Mammary epithelial cell (primary cell): Measurements from ENCODE around the gene ARFGEF2.

Source experiments
- CTCF ChIP-seq, 2 donors: IDR thresholded peaks in 1 of 2; conservative IDR thresholded peaks in 1 of 2; 2 replicates each; pipeline ENCODE4 v1.5.1; 2011 to 2012; ENCODE audit warnings: inconsistent platforms in 2 of 2, low read length in 2 of 2, mild to moderate bottlenecking in 2 of 2, control low read depth in 1 of 2, low read depth in 1 of 2; ENCODE audit not compliant: insufficient read depth in 1 of 2; ENCODE audit errors: extremely low read depth in 1 of 2
- EZH2 ChIP-seq: IDR thresholded peaks from 2 replicates; pipeline ENCODE4 v1.6.1; 2012; ENCODE audit warnings: low read length, inconsistent platforms, borderline replicate concordance

- TF ChIP-seq CTCF (conservative IDR thresholded peaks at IDR 0.05 in 1 of 2, IDR thresholded peaks at IDR 0.05 in 1 of 2; ENCODE audit: extremely low read depth in 1 of 2, insufficient read depth in 1 of 2, low read depth in 1 of 2, low read length in 2 of 2) (no peak), EZH2 (no peak)
Measured at GRCh38 chr20:48953653-48954052, 32.1 kb downstream of the ARFGEF2 start.
